ENCODE data around the gene HEBP2. TPM values are rescaled to one million over a fixed set of nuclear protein-coding genes. Genes with fewer than 3 reads are reported as not detected.

Gene HEBP2
- 51.6 TPM for total RNA-seq (2021; ENCODE audit: unreplicated experiment)
- polyA plus RNA-seq (2012): 20.8 and 23.1 TPM in 2 replicates
- Bru-seq, nascent RNA: percentile 79 among the genes with signal in this experiment
- BruChase-seq, experiment 1, labeled RNA remaining after a 6-hour chase: percentile 81 among the genes with signal in this experiment
- percentile 84 among the genes with signal in this experiment for BruChase-seq, experiment 2, labeled RNA remaining after a 2-hour chase
- long read RNA-seq, full-length matches to known transcripts: 87 of 101 reads
- long read RNA-seq, partial matches to known transcripts: 7 of 101 reads
- long read RNA-seq, other reads (novel, unspliced or antisense): 7 of 101 reads

GRCh38 chr6:138403801-138404665 lies at the start of gene HEBP2:
TSS of gene HEBP2 (plus strand) at chr6:138404223. CDS start at chr6:138404496, 273 bp downstream.
- peak within 1 kb of the TSS; percentile 77 to 84 for H3K4me3 ChIP-seq (replicated peaks in 1 of 2; ENCODE audit: low read depth in 1 of 2, low read length in 2 of 2)
- TF ChIP-seq TCF7L2 (IDR thresholded peaks at IDR 0.05; ENCODE audit: borderline replicate concordance, extremely low read depth, insufficient read depth, insufficient read length): peak; percentile 82
- peak; percentile 92 for TF ChIP-seq EGR1 (IDR thresholded peaks at IDR 0.05; ENCODE audit: low read depth)
- TF ChIP-seq, protein P1, sequence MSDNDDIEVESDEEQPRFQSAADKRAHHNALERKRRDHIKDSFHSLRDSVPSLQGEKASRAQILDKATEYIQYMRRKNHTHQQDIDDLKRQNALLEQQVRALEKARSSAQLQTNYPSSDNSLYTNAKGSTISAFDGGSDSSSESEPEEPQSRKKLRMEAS (IDR thresholded peaks at IDR 0.05): peak; percentile 89
- TF ChIP-seq ELF1 (IDR thresholded peaks at IDR 0.05; ENCODE audit: borderline replicate concordance, low read depth): peak; percentile 57
- TF ChIP-seq EZH2 (IDR thresholded peaks at IDR 0.05): no peak
- TF ChIP-seq POLR2AphosphoS5 (IDR thresholded peaks at IDR 0.05; ENCODE audit: low read depth, low read length): peak; percentile 86
- TF ChIP-seq ZFX (IDR thresholded peaks at IDR 0.05): peak; percentile 90
- TF ChIP-seq POLR2A (IDR thresholded peaks at IDR 0.05; ENCODE audit: borderline replicate concordance, extremely low read depth, insufficient read depth, insufficient read length): peak; percentile 39
- TF ChIP-seq CBX3 (IDR thresholded peaks at IDR 0.05; ENCODE audit: low read depth): peak; percentile 53; the same call in 1 of the 2 replicates
- no peak; the same call in 1 of the 2 replicates for TF ChIP-seq CEBPB (IDR thresholded peaks at IDR 0.05; ENCODE audit: low read depth)
- no peak for TF ChIP-seq REST (IDR thresholded peaks at IDR 0.05; ENCODE audit: low read depth)
- TF ChIP-seq ZNF274 (IDR thresholded peaks at IDR 0.05; ENCODE audit: low read depth, low read length): no peak
- no peak for TF ChIP-seq FOSL1 (IDR thresholded peaks at IDR 0.05; ENCODE audit: low read depth)
- no peak; the same call in 1 of the 2 replicates for TF ChIP-seq SRF (IDR thresholded peaks at IDR 0.05; ENCODE audit: low read depth)
- TF ChIP-seq SP1 (IDR thresholded peaks at IDR 0.05; ENCODE audit: low read depth): peak; percentile 89
- TF ChIP-seq JUND (IDR thresholded peaks at IDR 0.05): peak; percentile 39; the same call in 1 of the 2 replicates
- TF ChIP-seq YY1 (IDR thresholded peaks at IDR 0.05; ENCODE audit: extremely low read depth, insufficient replicate concordance, low read depth, low read length): peak; percentile 56
- peak; percentile 72 for TF ChIP-seq RAD21 (IDR thresholded peaks at IDR 0.05; ENCODE audit: low read depth)
- peak; percentile 65 for TF ChIP-seq SIN3A (IDR thresholded peaks at IDR 0.05; ENCODE audit: low read depth)
- peak; percentile 54 to 57 (median 54) for TF ChIP-seq CTCF (IDR thresholded peaks at IDR 0.05 in 2 of 3, conservative IDR thresholded peaks at IDR 0.05 in 1 of 3; ENCODE audit: borderline replicate concordance in 1 of 3, insufficient read depth in 1 of 3, low read depth in 2 of 3, low read length in 2 of 3)
- ChIA-PET POLR2A (no interaction called here), RAD21 (ENCODE audit: low non-redundant PET in 1 of 2, low total read pairs in 2 of 2, uncharacterized antibody in 2 of 2, unreplicated experiment in 2 of 2) (no interaction called here), CTCF (interaction anchor here (0.6 to 1.5 kb wide), 6 partner anchors 14 to 288 kb away, joined by 3 to 10 read pairs (median 4); no protein-coding TSS in a partner anchor)
- no peaks in the 10 kb centered on the region for H3K9me3 ChIP-seq (ENCODE audit: control insufficient read depth in 1 of 2, insufficient read depth in 1 of 2, low read depth in 1 of 2, low read length in 2 of 2)
- ATAC-seq (peak; percentile 93), DNase-seq (ENCODE audit: low read depth, low spot score) (peak; percentile 89)
- H4K20me1 ChIP-seq (ENCODE audit: insufficient read depth): no peaks in the 10 kb centered on the region
- no peak within 1 kb of the TSS for H2AFZ ChIP-seq (ENCODE audit: low read depth, low read length, poor library complexity, severe bottlenecking)
- peak within 1 kb of the TSS; percentile 80 for H3K27ac ChIP-seq (ENCODE audit: low read depth, low read length)
- BruUV-seq (replicated peaks): no TSS peak
- H3K36me3 ChIP-seq (ENCODE audit: control insufficient read depth in 1 of 2, insufficient read depth in 2 of 2, low read length in 2 of 2): peaks cover 19 to 25% of the 10 kb centered on the region in 2 experiments; a peak in 3 of 4 replicates
- H3K4me1 ChIP-seq (ENCODE audit: control insufficient read depth in 1 of 2, insufficient read depth in 2 of 2, low read length in 2 of 2): peaks cover 8 to 20% of the 10 kb centered on the region in 2 experiments; a peak in 3 of 4 replicates
- H3K27me3 ChIP-seq (ENCODE audit: insufficient read depth, low read length): no peaks in the 10 kb centered on the region
- H3K4me2 ChIP-seq (ENCODE audit: low read length): peak within 1 kb of the TSS; percentile 79
- no peaks in the 10 kb centered on the region; the same call in 1 of the 2 replicates for H3K9me2 ChIP-seq (ENCODE audit: insufficient read depth)
- no peaks in the 10 kb centered on the region; the same call in 1 of the 2 replicates for H3K79me2 ChIP-seq (ENCODE audit: insufficient read depth, low read length)
- intact Hi-C loops (cut with micrococcal nuclease): loop anchor here (1.0 to 2.0 kb wide), 3 partner anchors 115 to 403 kb away; no protein-coding TSS in a partner anchor
- peak within 1 kb of the TSS; percentile 82 for H3K9ac ChIP-seq (ENCODE audit: low read length)
